Trophoblast cell (in vitro differentiated cells and primary cell): Measurements from ENCODE around the gene TBC1D2.

Source experiments
- DNase-seq, 2 donors: peaks; one replicate each; pipeline ENCODE4 v3.0.0-alpha.2; 2016
- H2AFZ ChIP-seq: 2 replicates; pipeline ENCODE4 v1.6.1; 2013; ENCODE audit warnings: low read length, moderate library complexity, mild to moderate bottlenecking; ENCODE audit not compliant: insufficient read depth, poor library complexity
- H2AK5ac ChIP-seq: 2 replicates; pipeline ENCODE4 v1.6.1; 2013; ENCODE audit warnings: mild to moderate bottlenecking, low read length
- H2BK120ac ChIP-seq: 2 replicates; pipeline ENCODE4 v1.6.1; 2013; ENCODE audit warnings: low read length, mild to moderate bottlenecking, moderate library complexity; ENCODE audit not compliant: insufficient read depth, poor library complexity
- H2BK12ac ChIP-seq: 2 replicates; pipeline ENCODE4 v1.6.1; 2013; ENCODE audit warnings: mild to moderate bottlenecking, low read length, moderate library complexity
- H2BK5ac ChIP-seq: 2 replicates; pipeline ENCODE4 v1.6.1; 2013; ENCODE audit warnings: low read length, low read depth, moderate library complexity, mild to moderate bottlenecking; ENCODE audit not compliant: poor library complexity
- H3K14ac ChIP-seq: 2 replicates; pipeline ENCODE4 v1.6.1; 2013; ENCODE audit warnings: mild to moderate bottlenecking, low read length
- H3K18ac ChIP-seq: 2 replicates; pipeline ENCODE4 v1.6.1; 2013; ENCODE audit warnings: mild to moderate bottlenecking, low read length
- H3K23ac ChIP-seq: 2 replicates; pipeline ENCODE4 v1.6.1; 2013; ENCODE audit warnings: low read length
- H3K27ac ChIP-seq: 2 replicates; pipeline ENCODE4 v1.5.1; 2013; ENCODE audit warnings: low read depth, mild to moderate bottlenecking, inconsistent platforms, low read length, moderate library complexity
- H3K27me3 ChIP-seq: 2 replicates; pipeline ENCODE4 v1.6.1; 2013; ENCODE audit warnings: inconsistent platforms, mild to moderate bottlenecking, low read length, moderate library complexity; ENCODE audit not compliant: insufficient read depth
- H3K36me3 ChIP-seq, 2 experiments: 1 replicate in 1 of 2; 2 replicates in 1 of 2; pipeline ENCODE4 v1.6.1; 2013; ENCODE audit warnings: low read length in 2 of 2, mild to moderate bottlenecking in 2 of 2, moderate library complexity in 1 of 2; ENCODE audit not compliant: insufficient read depth in 2 of 2, control insufficient read depth in 1 of 2
- H3K4ac ChIP-seq: 2 replicates; pipeline ENCODE4 v1.6.1; 2013; ENCODE audit warnings: low read depth, mild to moderate bottlenecking, low read length, moderate library complexity
- H3K4me1 ChIP-seq, 2 experiments: 1 replicate in 1 of 2; 2 replicates in 1 of 2; pipeline ENCODE4 v1.6.1; 2013; ENCODE audit warnings: low read length in 2 of 2, mild to moderate bottlenecking in 2 of 2, moderate library complexity in 1 of 2; ENCODE audit not compliant: insufficient read depth in 2 of 2, control insufficient read depth in 1 of 2
- H3K4me2 ChIP-seq: 2 replicates; pipeline ENCODE4 v1.6.1; 2013; ENCODE audit warnings: inconsistent platforms, mild to moderate bottlenecking, low read length, moderate library complexity
- H3K4me3 ChIP-seq: 2 replicates; pipeline ENCODE4 v1.5.1; 2013; ENCODE audit warnings: mild to moderate bottlenecking, low read depth, low read length, inconsistent platforms
- H3K79me1 ChIP-seq: one replicate; pipeline ENCODE4 v1.6.1; 2013; ENCODE audit warnings: low read length
- H3K79me2 ChIP-seq: 2 replicates; pipeline ENCODE4 v1.6.1; 2013; ENCODE audit warnings: low read length, mild to moderate bottlenecking; ENCODE audit not compliant: control insufficient read depth, insufficient read depth, poor library complexity
- H3K9ac ChIP-seq: 2 replicates; pipeline ENCODE4 v1.6.1; 2013; ENCODE audit warnings: mild to moderate bottlenecking, low read length
- H3K9me3 ChIP-seq: 2 replicates; pipeline ENCODE4 v1.6.1; 2013; ENCODE audit warnings: low read depth, mild to moderate bottlenecking, control low read depth, inconsistent platforms, low read length; ENCODE audit not compliant: insufficient read depth
- H4K12ac ChIP-seq: 2 replicates; pipeline ENCODE4 v1.6.1; 2013; ENCODE audit warnings: low read depth, mild to moderate bottlenecking, low read length, moderate library complexity
- H4K8ac ChIP-seq: 2 replicates; pipeline ENCODE4 v1.6.1; 2013; ENCODE audit warnings: low read depth, mild to moderate bottlenecking, low read length, moderate library complexity
- H4K91ac ChIP-seq: one replicate; pipeline ENCODE4 v1.6.1; 2013; ENCODE audit warnings: low read depth, mild to moderate bottlenecking, low read length, moderate library complexity
- whole genome bisulfite sequencing: extraction: QIAGEN DNeasy Blood & Tissue Kit; methylation state at CpG from one replicate; pipeline ENCODE4 v1.1.7; 2013; ENCODE audit warnings: missing lambda C conversion rate; ENCODE audit not compliant: insufficient read length, insufficient coverage; ENCODE audit errors: extremely low coverage; 5-methylcytosine and 5-hydroxymethylcytosine counted together

The TBC1D2 gene

DNA sequence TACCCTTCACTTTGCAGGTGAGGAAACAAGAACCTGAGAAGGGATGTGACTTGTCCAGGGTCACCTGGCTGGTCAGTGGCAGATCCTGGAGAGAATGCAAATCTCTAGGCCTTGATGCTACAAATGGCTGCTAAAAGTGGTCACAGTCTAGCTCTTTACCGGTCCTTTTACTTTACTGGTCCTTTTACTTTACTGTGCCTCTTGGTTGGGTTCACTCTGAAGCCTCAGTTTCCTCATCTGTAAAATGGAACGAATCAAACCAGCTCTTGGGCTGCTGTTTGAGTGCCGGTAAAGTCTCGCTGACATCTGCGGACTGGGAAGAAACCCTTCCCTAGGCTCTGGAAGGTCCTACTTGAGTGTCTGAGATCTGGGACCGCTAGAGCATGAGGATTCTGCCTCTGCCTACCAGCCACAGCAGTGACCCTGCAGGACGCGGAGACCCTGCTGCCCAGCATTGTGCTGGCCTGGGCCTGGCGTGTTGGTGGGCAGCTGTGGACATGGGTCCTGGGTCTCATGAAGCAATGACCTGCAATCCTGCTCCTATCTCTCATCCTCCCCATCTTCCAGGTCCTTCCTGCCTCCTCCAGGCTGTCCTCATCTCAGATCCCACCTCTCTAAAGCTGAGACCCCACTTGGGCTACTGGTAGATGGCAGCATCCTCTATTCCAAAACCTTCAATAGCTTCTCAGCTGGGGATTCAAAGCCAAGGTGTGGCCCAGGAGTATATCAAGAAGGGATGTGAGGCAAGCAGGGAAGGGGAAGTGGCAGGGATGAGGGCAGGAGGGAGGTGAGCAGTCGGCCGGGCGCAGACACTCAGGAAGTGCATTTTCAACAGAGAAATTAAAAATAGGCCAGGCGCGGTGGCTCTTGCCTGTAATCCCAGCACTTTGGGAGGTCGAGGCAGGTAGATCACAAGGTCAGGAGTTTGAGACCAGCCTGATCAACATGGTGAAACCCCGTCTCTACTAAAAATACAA, 76.3 kb downstream of the TBC1D2 start:
- no peak overlapping the region for H2BK5ac ChIP-seq

DNA sequence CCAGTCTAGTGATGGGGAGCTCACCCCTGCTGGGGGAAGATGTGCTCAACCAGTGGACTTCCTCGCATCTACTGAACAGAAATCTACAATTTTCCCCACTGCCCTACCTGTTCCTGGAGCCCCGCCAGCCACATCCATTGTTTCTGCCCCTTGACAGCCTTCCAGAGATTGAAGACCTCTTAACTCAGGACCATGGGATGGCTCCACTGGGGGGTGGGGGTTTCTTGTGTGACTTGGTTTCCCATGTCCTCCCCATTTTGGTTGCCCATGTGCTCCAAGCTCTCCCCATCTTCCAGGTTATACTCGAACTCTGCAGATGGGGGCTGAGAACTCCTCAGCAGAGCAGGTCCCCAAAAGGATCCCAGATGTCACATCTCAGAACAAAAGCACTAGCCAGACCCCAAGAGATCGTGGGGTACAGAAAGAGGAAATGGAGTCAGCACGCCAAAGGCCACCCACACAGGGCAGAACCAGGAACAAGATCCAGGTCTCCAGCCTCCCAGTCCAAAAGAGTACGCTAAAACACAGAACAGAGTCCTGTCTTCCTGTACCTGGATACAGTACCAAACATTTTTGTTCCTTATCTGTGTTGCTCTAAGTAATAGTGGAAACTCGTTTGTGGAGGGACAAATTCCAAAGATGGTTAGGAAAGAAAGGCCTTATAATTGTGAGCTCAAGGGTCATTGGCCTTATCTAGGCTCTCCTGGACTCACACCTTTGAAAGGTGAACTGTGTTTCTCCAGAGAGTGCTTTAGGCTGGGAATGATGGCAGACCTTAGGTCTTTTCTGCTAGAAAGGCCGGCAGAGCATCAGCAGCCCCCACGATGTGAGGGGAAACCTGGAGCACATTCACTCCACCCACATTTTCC, 78.8 kb downstream of the TBC1D2 start:
- no CpG with 5 or more reads among the region's 9 CpGs for WGBS

More for the DNA sequence above, 76.3 kb downstream of the TBC1D2 start:
- H3K4me3 ChIP-seq, result no peak overlapping the region
- H3K4me1 ChIP-seq, result peaks cover 17% of the 10 kb centered on the region in 2 experiments
- no peak overlapping the region for H2AFZ ChIP-seq
- no peaks in the 10 kb centered on the region for H3K27me3 ChIP-seq
- H2BK12ac ChIP-seq, result no peak overlapping the region
- H4K12ac ChIP-seq, result no peak overlapping the region
- no peak overlapping the region for H3K4me2 ChIP-seq
- no peak overlapping the region for H3K9ac ChIP-seq
- H3K36me3 ChIP-seq, result peaks cover 3 to 4% of the 10 kb centered on the region in 2 experiments
- H3K27ac ChIP-seq, result no peak overlapping the region
- no peak overlapping the region for H2AK5ac ChIP-seq
- no peak overlapping the region for H4K8ac ChIP-seq
- no peak overlapping the region for H3K18ac ChIP-seq
- no CpG with 5 or more reads among the region's 16 CpGs for WGBS
- peaks cover 6% of the 10 kb centered on the region for H3K79me1 ChIP-seq
- H4K91ac ChIP-seq, result no peak overlapping the region
- no peaks in the 10 kb centered on the region for H3K9me3 ChIP-seq
- H2BK120ac ChIP-seq, result no peak overlapping the region
- H3K14ac ChIP-seq, result no peak overlapping the region
- H3K4ac ChIP-seq, result peak overlapping the region; percentile 23
- no peak for DNase-seq
- H3K23ac ChIP-seq, result no peak overlapping the region
- peaks cover 14% of the 10 kb centered on the region for H3K79me2 ChIP-seq

DNA sequence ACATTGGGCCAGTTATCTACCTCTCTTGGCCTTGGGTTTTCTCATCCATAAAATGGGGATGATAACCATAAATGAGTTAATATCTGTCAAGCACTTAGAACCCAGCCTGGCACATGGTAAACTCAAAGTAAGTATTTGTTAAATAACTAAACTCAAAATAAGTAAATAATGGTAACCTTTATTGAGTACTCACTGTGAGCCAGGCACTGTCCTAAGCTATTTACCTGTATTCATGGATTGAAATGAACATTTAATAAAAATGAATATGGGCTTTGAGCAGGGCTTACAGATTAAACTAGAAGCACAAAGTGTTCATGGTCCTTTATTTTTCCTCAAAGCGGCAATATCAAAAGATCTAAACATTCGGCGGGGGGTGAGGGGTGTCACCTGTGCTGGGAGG, 79.7 kb downstream of the TBC1D2 start:
- Histone ChIP-seq H3K4me3 (no peak overlapping the region), H3K79me2 (peaks cover 14% of the 10 kb centered on the region), H4K12ac (no peak overlapping the region), H3K79me1 (peaks cover 8% of the 10 kb centered on the region), H3K27me3 (no peaks in the 10 kb centered on the region), H3K23ac (no peak overlapping the region), H3K27ac (no peak overlapping the region), H3K4me1 (peaks cover 33% of the 10 kb centered on the region in 2 experiments), H2AK5ac (no peak overlapping the region), H4K8ac (no peak overlapping the region), H4K91ac (no peak overlapping the region), H3K9me3 (no peaks in the 10 kb centered on the region), H3K4ac (peak overlapping the region; percentile 66), H3K18ac (peak overlapping the region; percentile 79), H2BK5ac (no peak overlapping the region), H2BK12ac (no peak overlapping the region), H3K9ac (no peak overlapping the region), H3K36me3 (no peaks in the 10 kb centered on the region), H2BK120ac (no peak overlapping the region), H2AFZ (no peak overlapping the region), H3K14ac (peak overlapping the region; percentile 62), H3K4me2 (no peak overlapping the region)
- no CpG with 5 or more reads among the region's 3 CpGs for WGBS
- DNase-seq, result no peak

More for the DNA sequence above, 78.8 kb downstream of the TBC1D2 start:
- Histone ChIP-seq H3K4me1 (peaks cover 27% of the 10 kb centered on the region in 2 experiments), H3K79me1 (peaks cover 8% of the 10 kb centered on the region), H2AFZ (no peak overlapping the region), H3K18ac (peak overlapping the region; percentile 48), H3K23ac (no peak overlapping the region), H3K79me2 (peaks cover 17% of the 10 kb centered on the region), H4K8ac (no peak overlapping the region), H2BK120ac (peak overlapping the region; percentile 8), H3K4me2 (no peak overlapping the region), H3K9ac (no peak overlapping the region), H2BK12ac (no peak overlapping the region), H3K14ac (no peak overlapping the region), H3K4me3 (no peak overlapping the region), H4K12ac (peak overlapping the region; percentile 12), H4K91ac (no peak overlapping the region), H3K9me3 (no peaks in the 10 kb centered on the region), H3K27me3 (no peaks in the 10 kb centered on the region), H2AK5ac (no peak overlapping the region), H3K36me3 (peaks cover 2 to 3% of the 10 kb centered on the region in 2 experiments), H2BK5ac (no peak overlapping the region), H3K27ac (no peak overlapping the region), H3K4ac (peak overlapping the region; percentile 43)
- peak in 1 of 2 donors; percentile 78 for DNase-seq

DNA sequence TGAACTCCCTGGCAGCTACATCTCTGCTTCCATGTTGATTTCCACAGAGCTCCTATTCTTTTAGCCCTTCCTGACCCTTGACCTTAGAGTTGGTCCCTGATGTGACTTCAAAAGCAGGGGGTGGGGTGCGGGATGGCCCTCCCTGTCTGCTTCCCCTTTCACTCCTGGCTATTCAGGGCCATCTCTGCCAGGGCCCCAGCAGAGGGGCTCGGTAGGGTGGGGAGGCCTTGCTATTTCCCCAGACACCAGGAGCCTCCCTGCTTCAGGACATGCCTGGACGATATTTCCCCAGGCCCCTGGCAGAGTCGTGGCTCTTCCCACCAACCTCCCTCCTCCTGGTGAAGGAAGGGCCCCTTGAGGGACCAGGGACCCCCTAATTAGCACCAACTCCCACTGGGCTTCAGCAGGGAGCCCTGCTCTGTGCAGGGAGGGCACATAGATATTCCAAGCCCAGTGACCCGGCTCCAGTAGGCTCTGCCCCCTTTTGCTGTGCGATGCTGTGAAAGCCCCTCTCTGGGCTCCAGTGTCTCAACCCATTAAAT, 80.3 kb downstream of the TBC1D2 start:
- Histone ChIP-seq H3K4me3 (no peak overlapping the region), H4K8ac (peak overlapping the region; percentile 59), H3K4ac (peak overlapping the region; percentile 66), H3K9ac (no peak overlapping the region), H3K14ac (peak overlapping the region; percentile 62), H3K18ac (peak overlapping the region; percentile 79), H2AK5ac (peak overlapping the region; percentile 81), H2BK5ac (peak overlapping the region; percentile 41), H2BK12ac (peak overlapping the region; percentile 34), H3K4me1 (peaks cover 33 to 34% of the 10 kb centered on the region in 2 experiments), H3K27ac (peak overlapping the region; percentile 27), H2AFZ (no peak overlapping the region), H4K12ac (peak overlapping the region; percentile 47), H3K9me3 (no peaks in the 10 kb centered on the region), H3K36me3 (no peaks in the 10 kb centered on the region), H3K23ac (no peak overlapping the region), H2BK120ac (peak overlapping the region; percentile 49), H3K79me2 (peaks cover 16% of the 10 kb centered on the region), H3K79me1 (peaks cover 8% of the 10 kb centered on the region), H3K4me2 (no peak overlapping the region), H4K91ac (peak overlapping the region; percentile 64), H3K27me3 (no peaks in the 10 kb centered on the region)
- WGBS, result no CpG with 5 or more reads among the region's 6 CpGs
- no peak for DNase-seq
